ENCODE measurements around the gene C12orf42. TPM values are rescaled to one million over a fixed set of nuclear protein-coding genes. Genes with fewer than 3 reads are reported as not detected.
A peak's percentile ranks its signal among the peaks of the same experiment; 100 is the strongest.

The C12orf42 gene
- total RNA-seq, 1 experiment from 2014 or later, result not detected

GRCh38 chr12:103494734-103495468 is 867 bp downstream of the C12orf42 start:
- H2BK5ac ChIP-seq (ENCODE audit: insufficient read length, low read length), result no peak overlapping the region
- H3K4me1 ChIP-seq (ENCODE audit: insufficient read depth, low read length), result no peaks in the 10 kb centered on the region; the same call in 1 of the 2 replicates
- H3K4me2 ChIP-seq (ENCODE audit: insufficient read depth, insufficient read length, low read length), result peak overlapping the region; percentile 78
- H2AFZ ChIP-seq (ENCODE audit: low read length), result peak overlapping the region; percentile 82
- no CpG with 5 or more reads among the region's 24 CpGs for WGBS (ENCODE audit: extremely low coverage, insufficient read length, low lambda C conversion rate)
- H2BK15ac ChIP-seq (ENCODE audit: low read depth, low read length), result no peak overlapping the region
- no peak overlapping the region for H4K8ac ChIP-seq (replicated peaks; ENCODE audit: insufficient read length, low read depth, low read length)
- H4K20me1 ChIP-seq (ENCODE audit: control insufficient read depth, insufficient read depth, insufficient read length), result no peaks in the 10 kb centered on the region
- H3T11ph ChIP-seq (ENCODE audit: low read length), result no peak overlapping the region
- no peak overlapping the region for H4K5ac ChIP-seq (ENCODE audit: insufficient read length, low read depth, low read length)
- H3K79me1 ChIP-seq (ENCODE audit: insufficient read depth, low read depth, low read length, poor library complexity, severe bottlenecking), result no peaks in the 10 kb centered on the region
- H2BK12ac ChIP-seq (ENCODE audit: insufficient read length, low read depth, low read length), result no peak overlapping the region
- no peak overlapping the region for H3K14ac ChIP-seq (ENCODE audit: insufficient read depth, low read length)
- no peak overlapping the region for H2BK20ac ChIP-seq (ENCODE audit: low read depth, low read length, poor library complexity, severe bottlenecking)
- peak; percentile 89 for DNase-seq
- no peak overlapping the region for H3K23ac ChIP-seq (ENCODE audit: insufficient read length, low read depth, low read length)
- Mint-ChIP-seq H3K9me3 (no peaks in the 10 kb centered on the region; a peak in 2 of 5 replicates), H3K4me3 (peak overlapping the region; percentile 69 to 91), H3K36me3 (ENCODE audit: insufficient read depth in 1 of 3, low read depth in 3 of 3) (no peaks in the 10 kb centered on the region; a peak in 2 of 7 replicates), H3K27ac (no peak overlapping the region), H3K27me3 (ENCODE audit: low read depth) (peaks cover 49% of the 10 kb centered on the region), H3K4me1 (peaks cover 27 to 28% of the 10 kb centered on the region in 2 experiments)
- no peaks in the 10 kb centered on the region for H3K9me3 ChIP-seq (ENCODE audit: control insufficient read depth, low read depth, low read length)
- peaks cover 6% of the 10 kb centered on the region for H3K23me2 ChIP-seq (ENCODE audit: insufficient read length, low read depth, low read length, poor library complexity, severe bottlenecking)
- H3K27me3 ChIP-seq (ENCODE audit: insufficient read depth, low read length), result no peaks in the 10 kb centered on the region
- no peak overlapping the region for H3K27ac ChIP-seq (ENCODE audit: insufficient read length, low read depth, low read length)
- no peaks in the 10 kb centered on the region for H3K79me2 ChIP-seq (ENCODE audit: insufficient read depth, low read length)
- H3K4ac ChIP-seq (ENCODE audit: low read depth, low read length), result no peak overlapping the region
- 0 out of 3 replicates have a peak, but pooled peaks have one; percentile 16 for TF ChIP-seq CTCF (conservative IDR thresholded peaks at IDR 0.05)
- no peak overlapping the region for H2BK120ac ChIP-seq (ENCODE audit: low read depth, low read length, poor library complexity, severe bottlenecking)
- no peak overlapping the region for H4K91ac ChIP-seq (ENCODE audit: insufficient read length, low read depth, low read length)
- no peak overlapping the region for H3K9ac ChIP-seq (ENCODE audit: extremely low read depth, insufficient read length, low read length)
- no peak overlapping the region for H3K18ac ChIP-seq (ENCODE audit: insufficient read length, low read depth, low read length)
- no peak overlapping the region for H2AK5ac ChIP-seq (ENCODE audit: insufficient read length, low read length)
- no peak overlapping the region for H3K56ac ChIP-seq (ENCODE audit: insufficient read length, low read depth, low read length)
